Activated gamma-delta T cell (primary cell): Measurements from ENCODE around the gene CWH43.
"Not testable (repeated sequence)": the region's sequence is repeated elsewhere in the genome, so short reads cannot be mapped to it uniquely, and the experiment has no call there.

ENCODE experiments used
- DNase-seq: peaks from one replicate; lab custom pipeline; 2025; lab: John Stamatoyannopoulos, UW

The CWH43 gene

DNA sequence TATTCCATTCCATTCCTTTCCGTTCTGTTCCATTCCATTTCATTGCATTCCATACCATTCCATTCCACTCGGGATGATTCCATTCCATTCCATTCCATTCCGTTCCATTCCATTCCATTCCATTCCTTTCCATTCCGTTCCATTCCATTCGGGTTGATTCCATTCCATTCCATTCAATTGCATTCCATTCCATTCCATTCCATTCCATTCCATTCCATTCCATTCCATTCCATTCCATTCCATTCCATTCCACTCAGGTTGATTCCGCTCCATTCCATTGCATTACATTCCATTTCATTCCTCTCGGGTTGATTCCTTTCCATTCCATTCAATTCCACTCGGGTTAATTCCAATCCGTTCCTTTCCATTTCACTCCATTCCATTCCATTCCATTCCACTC lies 111.0 kb downstream of the CWH43 start:
- DNase-seq: not testable (repeated sequence)

DNA sequence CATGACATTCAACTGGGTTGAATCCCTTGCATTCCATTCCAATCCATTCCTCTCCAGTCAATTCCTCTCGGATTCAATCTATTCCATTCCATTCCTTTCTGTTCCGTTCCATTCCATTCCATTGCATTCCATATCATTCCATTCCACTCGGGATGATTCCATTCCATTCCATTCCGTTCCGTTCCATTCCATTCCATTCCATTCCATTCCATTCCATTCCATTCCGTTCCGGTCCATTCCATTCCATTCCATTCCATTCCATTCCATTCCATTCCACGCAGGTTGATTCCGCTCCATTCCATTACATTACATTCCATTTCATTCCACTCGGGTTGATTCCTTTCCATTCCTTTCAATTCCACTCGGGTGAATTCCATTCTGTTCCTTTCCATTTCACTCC lies 111.4 kb downstream of the CWH43 start:
- not testable (repeated sequence) for DNase-seq

DNA sequence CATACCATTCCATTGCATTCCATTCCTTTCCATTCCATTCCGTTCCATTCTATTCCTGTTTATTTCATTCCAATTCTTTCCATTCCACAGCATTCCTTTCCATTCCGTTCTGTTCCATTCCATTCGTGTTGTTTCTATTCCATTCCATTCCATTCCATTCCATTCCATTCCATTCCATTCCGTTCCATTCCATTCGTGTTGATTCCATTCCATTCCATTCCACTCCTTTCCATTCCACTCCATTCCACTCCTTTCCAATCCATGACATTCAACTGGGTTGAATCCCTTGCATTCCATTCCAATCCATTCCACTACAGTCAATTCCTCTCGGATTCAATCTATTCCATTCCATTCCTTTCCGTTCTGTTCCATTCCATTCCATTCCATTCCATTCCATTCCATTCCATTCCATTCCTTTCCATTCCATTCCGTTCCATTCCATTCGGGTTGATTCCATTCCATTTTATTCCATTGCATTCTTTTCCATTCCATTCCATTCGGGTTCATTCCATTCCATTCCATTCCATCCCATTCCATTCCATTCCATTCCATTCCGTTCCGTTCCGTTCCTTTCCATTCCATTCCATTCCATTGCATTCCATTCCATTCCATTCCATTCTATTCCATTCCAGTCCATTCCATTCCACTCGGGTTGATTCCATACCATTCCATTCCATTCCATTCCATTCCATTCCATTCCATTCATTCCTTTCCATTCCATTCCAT lies 112.1 kb downstream of the CWH43 start:
- not testable (repeated sequence) for DNase-seq

DNA sequence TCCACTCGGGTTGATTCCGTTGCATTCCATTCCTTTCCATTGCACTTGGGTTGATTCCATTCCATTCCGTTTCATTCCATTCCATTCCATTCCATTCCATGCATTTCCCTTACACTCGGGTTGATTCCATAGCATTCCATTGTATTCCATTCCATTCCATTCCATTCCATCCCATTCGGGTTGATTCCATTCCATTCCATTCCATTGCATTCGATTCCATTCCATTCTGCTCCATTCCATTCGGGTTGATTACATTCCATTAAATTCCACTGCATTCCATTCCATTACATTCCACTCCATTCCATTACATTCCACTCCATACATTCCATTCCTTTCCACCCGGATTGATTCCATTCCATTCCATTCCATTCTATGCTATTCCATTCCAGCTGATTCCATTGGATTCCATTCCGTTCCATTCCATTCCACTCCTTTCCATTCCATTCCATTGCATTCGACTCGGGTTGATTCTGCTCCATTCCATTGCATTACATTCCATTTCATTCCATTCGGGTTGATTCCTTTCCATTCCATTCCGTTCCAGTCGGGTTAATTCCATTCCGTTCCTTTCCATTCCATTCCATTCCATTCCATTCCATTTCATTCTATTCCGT lies 113.9 kb downstream of the CWH43 start:
- not testable (repeated sequence) for DNase-seq

DNA sequence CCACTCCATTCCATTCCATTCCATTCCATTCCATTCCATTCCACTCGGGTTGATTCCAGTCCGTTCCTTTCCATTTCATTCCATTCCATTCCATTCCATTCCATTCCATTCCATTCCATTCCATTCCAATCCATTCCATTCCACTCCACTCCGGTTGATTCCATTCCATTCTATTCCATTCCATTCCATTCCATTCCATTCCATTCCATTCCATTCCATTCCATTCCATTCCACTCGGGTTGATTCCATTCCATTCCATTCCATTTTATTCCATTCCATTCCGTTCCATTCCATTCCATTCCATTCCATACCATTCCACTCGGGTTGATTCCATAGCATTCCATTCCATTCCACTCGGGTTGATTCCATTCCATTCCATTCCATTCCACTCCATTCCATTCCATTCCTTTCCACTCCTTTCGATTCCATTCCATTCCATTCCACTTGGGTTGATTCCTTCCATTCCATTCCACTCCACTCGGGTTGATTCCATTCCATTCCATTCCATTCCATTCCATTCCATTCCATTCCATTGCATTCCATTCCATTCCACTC lies 116.3 kb downstream of the CWH43 start:
- not testable (repeated sequence) for DNase-seq

DNA sequence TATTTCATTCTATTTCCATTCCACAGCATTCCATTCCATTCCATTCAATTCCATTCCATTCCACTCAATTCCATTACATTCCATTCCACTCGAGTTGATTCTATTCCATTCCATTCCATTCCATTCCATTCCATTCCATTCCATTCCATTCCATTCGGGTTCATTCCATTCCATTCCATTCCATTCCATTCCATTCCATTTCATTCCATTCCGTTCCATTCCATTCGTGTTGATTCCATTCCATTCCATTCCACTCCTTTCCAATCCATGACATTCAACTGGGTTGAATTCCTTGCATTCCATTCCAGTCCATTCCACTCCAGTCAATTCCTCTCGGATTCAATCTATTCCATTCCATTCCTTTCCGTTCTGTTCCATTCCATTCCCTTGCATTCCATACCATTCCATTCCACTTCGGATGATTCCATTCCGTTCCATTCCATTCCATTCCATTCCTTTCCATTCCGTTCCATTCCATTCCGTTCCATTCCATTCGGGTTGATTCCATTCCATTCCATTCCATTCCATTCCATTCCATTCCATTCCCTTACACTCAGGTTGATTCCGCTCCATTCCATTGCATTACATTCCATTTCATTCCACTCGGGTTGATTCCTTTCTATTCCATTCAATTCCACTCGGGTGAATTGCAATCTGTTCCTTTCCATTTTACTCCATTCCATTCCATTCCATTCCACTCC lies 117.5 kb downstream of the CWH43 start:
- DNase-seq: not testable (repeated sequence)

DNA sequence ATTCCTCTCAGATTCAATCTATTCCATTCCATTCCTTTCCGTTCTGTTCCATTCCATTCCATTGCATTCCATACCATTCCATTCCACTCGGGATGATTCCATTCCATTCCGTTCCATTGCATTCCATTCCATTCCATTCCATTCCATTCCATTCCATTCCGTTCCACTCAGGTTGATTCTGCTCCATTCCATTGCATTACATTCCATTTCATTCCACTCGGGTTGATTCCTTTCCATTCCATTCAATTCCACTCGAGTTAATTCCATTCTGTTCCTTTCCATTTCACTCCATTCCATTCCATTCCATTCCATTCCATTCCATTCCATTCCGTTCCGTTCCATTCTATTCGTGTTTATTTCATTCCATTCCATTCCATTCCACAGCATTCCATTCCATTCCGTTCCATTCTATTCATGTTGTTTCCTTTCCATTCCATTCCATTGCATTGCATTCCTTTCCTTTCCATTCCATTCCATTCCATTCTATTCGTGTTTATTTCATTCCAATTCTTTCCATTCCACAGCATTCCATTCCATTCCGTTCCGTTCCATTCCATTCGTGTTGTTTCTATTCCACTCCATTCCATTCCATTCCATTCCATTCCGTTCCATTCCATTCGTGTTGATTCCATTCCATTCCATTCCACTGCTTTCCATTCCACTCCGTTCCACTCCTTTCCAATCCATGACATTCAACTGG lies 118.3 kb downstream of the CWH43 start:
- not testable (repeated sequence) for DNase-seq

DNA sequence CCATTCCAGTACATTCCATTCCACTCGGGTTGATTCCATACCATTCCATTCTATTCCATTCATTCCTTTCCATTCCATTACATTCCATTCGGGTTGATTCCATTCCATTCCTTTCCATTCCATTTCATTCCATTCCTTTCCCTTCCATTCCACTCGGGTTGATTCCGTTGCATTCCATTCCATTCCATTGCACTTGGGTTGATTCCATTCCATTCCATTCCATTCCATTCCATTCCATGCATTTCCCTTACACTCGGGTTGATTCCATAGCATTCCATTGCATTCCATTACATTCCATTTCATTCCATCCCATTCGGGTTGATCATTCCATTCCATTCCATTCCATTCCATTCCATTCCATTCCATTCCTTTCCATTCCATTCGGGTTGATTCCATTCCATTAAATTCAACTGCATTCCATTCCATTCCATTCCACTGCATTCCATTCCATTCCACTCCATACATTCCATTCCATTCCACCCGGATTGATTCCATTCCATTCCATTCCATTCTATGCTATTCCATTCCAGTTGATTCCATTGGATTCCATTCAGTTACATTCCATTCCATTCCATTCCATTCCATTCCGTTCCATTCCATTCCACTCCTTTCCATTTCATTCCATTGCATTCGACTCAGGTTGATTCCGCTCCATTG lies 119.3 kb downstream of the CWH43 start:
- not testable (repeated sequence) for DNase-seq

DNA sequence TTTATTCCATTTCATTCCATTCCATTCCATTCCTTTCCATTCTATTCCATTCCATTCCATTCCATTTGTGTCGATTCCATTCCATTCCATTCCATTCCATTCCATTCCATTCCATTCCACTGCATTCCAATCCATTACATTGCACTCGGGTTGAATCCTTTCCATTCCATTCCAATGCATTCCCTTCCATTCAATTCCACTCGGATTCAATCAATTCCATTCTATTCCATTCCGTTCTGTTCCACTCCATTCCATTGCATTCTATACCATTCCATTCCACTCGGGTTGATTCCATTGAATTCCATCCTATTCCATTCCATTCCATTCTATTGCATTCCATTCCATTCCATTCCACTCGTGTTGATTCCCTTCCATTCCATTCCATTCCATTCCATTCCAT lies 121.2 kb downstream of the CWH43 start:
- not testable (repeated sequence) for DNase-seq

DNA sequence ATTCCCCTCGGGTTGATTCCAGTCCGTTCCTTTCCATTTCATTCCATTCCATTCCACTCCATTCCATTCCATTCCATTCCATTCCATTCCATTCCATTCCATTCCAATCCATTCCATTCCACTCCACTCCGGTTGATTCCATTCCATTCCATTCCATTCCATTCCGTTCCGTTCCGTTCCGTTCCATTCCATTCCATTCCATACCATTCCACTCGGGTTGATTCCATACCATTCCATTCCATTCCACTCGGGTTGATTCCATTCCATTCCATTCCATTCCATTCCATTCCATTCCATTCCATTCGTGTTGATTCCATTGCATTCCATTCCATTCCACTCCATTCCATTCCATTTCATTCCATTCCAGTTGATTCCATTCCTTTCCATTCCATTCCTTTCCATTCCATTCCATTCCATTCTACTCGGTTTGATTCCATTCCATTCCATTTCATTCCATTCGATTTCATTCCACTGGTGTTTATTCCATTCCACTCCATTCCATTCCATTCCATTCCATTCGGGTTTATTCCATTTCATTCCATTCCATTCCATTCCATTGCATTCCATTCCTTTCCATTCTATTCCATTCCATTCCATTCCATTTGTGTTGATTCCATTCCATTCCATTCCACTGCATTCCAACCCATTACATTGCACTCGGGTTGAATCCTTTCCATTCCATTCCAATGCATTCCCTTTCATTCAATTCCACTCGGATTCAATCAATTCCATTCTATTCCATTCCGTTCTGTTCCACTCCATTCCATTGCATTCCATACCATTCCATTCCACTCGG lies 122.3 kb downstream of the CWH43 start:
- DNase-seq: not testable (repeated sequence)

DNA sequence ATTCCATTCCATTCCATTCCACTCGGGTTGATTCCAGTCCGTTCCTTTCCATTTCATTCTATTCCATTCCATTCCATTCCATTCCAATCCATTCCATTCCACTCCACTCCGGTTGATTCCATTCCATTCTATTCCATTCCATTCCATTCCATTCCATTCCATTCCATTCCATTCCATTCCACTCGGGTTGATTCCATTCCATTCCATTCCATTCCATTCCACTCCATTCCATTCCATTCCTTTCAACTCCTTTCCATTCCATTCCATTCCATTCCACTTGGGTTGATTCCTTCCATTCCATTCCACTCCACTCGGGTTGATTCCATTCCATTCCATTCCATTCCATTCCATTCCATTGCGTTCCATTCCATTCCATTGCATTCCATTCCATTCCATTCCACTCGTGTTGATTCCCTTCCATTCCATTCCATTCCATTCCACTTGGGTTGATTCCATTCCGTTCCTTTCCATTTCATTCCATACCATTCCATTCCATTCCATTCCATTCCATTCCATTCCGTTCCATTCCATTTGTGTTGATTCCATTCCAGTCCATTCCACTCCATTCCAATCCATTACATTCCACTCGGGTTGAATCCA lies 123.6 kb downstream of the CWH43 start:
- not testable (repeated sequence) for DNase-seq

DNA sequence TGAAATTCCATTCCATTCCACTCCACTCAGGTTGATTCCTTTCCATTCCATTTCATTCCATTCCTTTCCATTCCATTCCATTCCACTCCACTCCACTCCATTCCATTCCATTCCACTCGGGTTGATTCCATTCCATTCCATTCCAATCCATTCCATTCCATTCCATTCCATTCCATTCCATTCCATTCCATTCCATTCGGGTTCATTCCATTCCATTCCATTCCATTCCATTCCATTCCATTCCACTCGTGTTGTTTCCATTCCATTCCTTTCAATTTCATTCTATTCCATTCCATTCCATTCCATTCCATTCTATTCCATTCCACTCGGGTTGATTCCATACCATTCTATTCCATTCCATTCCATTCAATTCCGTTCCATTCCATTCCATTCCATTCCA lies 124.5 kb downstream of the CWH43 start:
- not testable (repeated sequence) for DNase-seq
